GM18517 (cell line): Measurements from ENCODE around the gene LCK.
A peak's percentile ranks its signal among the peaks of the same experiment; 100 is the strongest.

Experiments
- ATAC-seq: cut with Tn5 transposase; IDR thresholded peaks from one replicate; pipeline ENCODE4 v1.9.1; 2021; ENCODE audit warnings: mild to moderate bottlenecking, moderate library complexity; ENCODE audit not compliant: unreplicated experiment

LCK gene

GRCh38 chr1:32250893-32251716 lies at the start of gene LCK:
Gene LCK, plus strand, starts transcription at chr1:32251265. Its CDS starts 23,065 bp downstream, at chr1:32274330.
- no peak for ATAC-seq

- ATAC-seq, result no peak
Measured at GRCh38 chr1:32204943-32205361, 46.1 kb upstream of the LCK start.

GRCh38 chr1:32205401-32206370 lies 45.4 kb upstream of the LCK start, which contains the start of gene IQCC:
Gene IQCC, plus strand, starts transcription at chr1:32205671. Its CDS starts 11 bp downstream, at chr1:32205682.
- ATAC-seq, result no peak

- ATAC-seq, result no peak
Measured at GRCh38 chr1:32208469-32208868, 42.6 kb upstream of the LCK start.

- ATAC-seq, result no peak
Measured at GRCh38 chr1:32208891-32209328, 42.2 kb upstream of the LCK start, which contains the start of gene DCDC2B. Gene DCDC2B, plus strand, starts transcription at chr1:32209089. Its CDS starts 5 bp downstream, at chr1:32209094.

GRCh38 chr1:32215629-32216480 lies 35.2 kb upstream of the LCK start:
- no peak for ATAC-seq

- ATAC-seq, result no peak
Measured at GRCh38 chr1:32216566-32216965, 34.5 kb upstream of the LCK start.

- no peak for ATAC-seq
Measured at GRCh38 chr1:32219022-32219421, 32.0 kb upstream of the LCK start.

GRCh38 chr1:32220746-32221580 lies 30.1 kb upstream of the LCK start:
- ATAC-seq, result no peak

- ATAC-seq, result no peak
Measured at GRCh38 chr1:32221581-32221979, 29.5 kb upstream of the LCK start.

GRCh38 chr1:32221980-32222755 lies 28.9 kb upstream of the LCK start, which contains the start of the genes EIF3I and TMEM234:
Gene EIF3I, plus strand, starts transcription at chr1:32222407. Its CDS starts 35 bp downstream, at chr1:32222442.
Gene TMEM234, minus strand, starts transcription at chr1:32222353. Its CDS starts 31 bp downstream, at chr1:32222322.
- ATAC-seq, result peak; percentile 82

GRCh38 chr1:32223683-32224082 lies 27.4 kb upstream of the LCK start:
- ATAC-seq, result no peak

- no peak for ATAC-seq
Measured at GRCh38 chr1:32224285-32224684, 26.8 kb upstream of the LCK start.

GRCh38 chr1:32228771-32229170 lies 22.3 kb upstream of the LCK start:
- ATAC-seq, result no peak

GRCh38 chr1:32231843-32232432 lies 19.1 kb upstream of the LCK start:
- no peak for ATAC-seq

GRCh38 chr1:32232558-32233304 lies 18.3 kb upstream of the LCK start:
- no peak for ATAC-seq

GRCh38 chr1:32234792-32235191 lies 16.3 kb upstream of the LCK start:
- ATAC-seq, result no peak
